ENCODE measurements around the gene TRIM6. TPM values are rescaled to one million over a fixed set of nuclear protein-coding genes. Genes with fewer than 3 reads are reported as not detected.
A peak's percentile ranks its signal among the peaks of the same experiment; 100 is the strongest.

TRIM6 gene
- total and polyA plus RNA-seq, 9 of the 15 experiments (the other 6 are each of a cell fraction or from before 2014, with no cell fraction given), result 5.0 to 11.8 (median 8.7) TPM

DNA sequence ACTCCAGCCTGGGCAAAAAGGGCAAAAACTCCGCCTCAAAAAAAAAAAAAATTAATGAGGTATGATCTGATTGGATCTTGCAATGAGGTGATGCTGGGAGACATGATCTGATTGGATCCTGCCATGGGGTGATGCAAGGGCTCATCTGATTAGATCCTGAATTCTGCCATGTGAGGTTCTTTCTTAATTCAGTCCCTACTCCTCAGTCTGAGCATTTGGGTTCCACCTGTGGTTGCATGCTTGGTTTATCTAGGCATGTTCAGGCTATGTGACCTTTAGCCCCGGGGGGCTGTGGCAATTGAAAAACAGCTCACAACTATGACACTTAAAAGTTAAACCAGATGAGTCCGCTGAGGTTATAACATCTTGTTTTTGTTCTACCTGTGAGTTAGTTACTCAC, 4.8 kb upstream of the TRIM6 start (continued):
- TF ChIP-seq IRF1 (CRISPR knock-in tag; IDR thresholded peaks at IDR 0.05; ENCODE audit: borderline replicate concordance), result no peak
- TF ChIP-seq MGA (IDR thresholded peaks at IDR 0.05), result no peak
- TF ChIP-seq, protein P1, sequence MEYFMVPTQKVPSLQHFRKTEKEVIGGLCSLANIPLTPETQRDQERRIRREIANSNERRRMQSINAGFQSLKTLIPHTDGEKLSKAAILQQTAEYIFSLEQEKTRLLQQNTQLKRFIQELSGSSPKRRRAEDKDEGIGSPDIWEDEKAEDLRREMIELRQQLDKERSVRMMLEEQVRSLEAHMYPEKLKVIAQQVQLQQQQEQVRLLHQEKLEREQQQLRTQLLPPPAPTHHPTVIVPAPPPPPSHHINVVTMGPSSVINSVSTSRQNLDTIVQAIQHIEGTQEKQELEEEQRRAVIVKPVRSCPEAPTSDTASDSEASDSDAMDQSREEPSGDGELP (CRISPR knock-in tag; IDR thresholded peaks at IDR 0.05; ENCODE audit: borderline replicate concordance), result no peak
- peak; percentile 57 for TF ChIP-seq RBM25 (IDR thresholded peaks at IDR 0.05; ENCODE audit: low read depth, low read length, severe bottlenecking)
- no peak for TF ChIP-seq ELF1 (tag; IDR thresholded peaks at IDR 0.05)
- no peak for TF ChIP-seq CHD1 (IDR thresholded peaks at IDR 0.05; ENCODE audit: low read length)
- TF ChIP-seq TAL1 (IDR thresholded peaks at IDR 0.05), result peak; percentile 59; the same call in 1 of the 2 replicates
- TF ChIP-seq COPS2 (conservative IDR thresholded peaks at IDR 0.05), result no peak
- TF ChIP-seq TEAD4 (IDR thresholded peaks at IDR 0.05; ENCODE audit: low read length), result peak; percentile 78
- no peak for TF ChIP-seq TEAD4 (CRISPR knock-in tag; IDR thresholded peaks at IDR 0.05; ENCODE audit: borderline replicate concordance)
- no peak for TF ChIP-seq MEIS2 (IDR thresholded peaks at IDR 0.05; ENCODE audit: partially characterized antibody)
- no peak for TF ChIP-seq TEAD2 (tag; IDR thresholded peaks at IDR 0.05)
- TF ChIP-seq ZKSCAN8 (CRISPR knock-in tag; IDR thresholded peaks at IDR 0.05), result no peak
- TF ChIP-seq TBP (optimal IDR thresholded peaks at IDR 0.05; ENCODE audit: low read depth, low read length), result no peak
- no peak for TF ChIP-seq XRCC4 (IDR thresholded peaks at IDR 0.05; ENCODE audit: extremely low read depth, insufficient read depth, insufficient read length)
- peak; percentile 24; the same call in 1 of the 2 replicates for TF ChIP-seq MYC (IDR thresholded peaks at IDR 0.05; ENCODE audit: low read depth, low read length)
- no peak for TF ChIP-seq MYC (CRISPR knock-in tag; IDR thresholded peaks at IDR 0.05; ENCODE audit: borderline replicate concordance, low read depth)
